Activated CD4-positive, alpha-beta T cell treated with anti-CD3 and anti-CD28 coated beads, Interleukin-10, Interleukin-2, amounts not matched to agents 100 ng/mL and 50 ng/mL, durations not matched to agents 16 hours and 8 hours (primary cell): ENCODE data around the gene ELOA.
"Not testable (repeated sequence)": the region's sequence is repeated elsewhere in the genome, so short reads cannot be mapped to it uniquely, and the experiment has no call there.

Experiments used
- DNase-seq: peaks from one replicate; pipeline ENCODE4 v3.0.0-alpha.2; 2020

ELOA gene, protein sequence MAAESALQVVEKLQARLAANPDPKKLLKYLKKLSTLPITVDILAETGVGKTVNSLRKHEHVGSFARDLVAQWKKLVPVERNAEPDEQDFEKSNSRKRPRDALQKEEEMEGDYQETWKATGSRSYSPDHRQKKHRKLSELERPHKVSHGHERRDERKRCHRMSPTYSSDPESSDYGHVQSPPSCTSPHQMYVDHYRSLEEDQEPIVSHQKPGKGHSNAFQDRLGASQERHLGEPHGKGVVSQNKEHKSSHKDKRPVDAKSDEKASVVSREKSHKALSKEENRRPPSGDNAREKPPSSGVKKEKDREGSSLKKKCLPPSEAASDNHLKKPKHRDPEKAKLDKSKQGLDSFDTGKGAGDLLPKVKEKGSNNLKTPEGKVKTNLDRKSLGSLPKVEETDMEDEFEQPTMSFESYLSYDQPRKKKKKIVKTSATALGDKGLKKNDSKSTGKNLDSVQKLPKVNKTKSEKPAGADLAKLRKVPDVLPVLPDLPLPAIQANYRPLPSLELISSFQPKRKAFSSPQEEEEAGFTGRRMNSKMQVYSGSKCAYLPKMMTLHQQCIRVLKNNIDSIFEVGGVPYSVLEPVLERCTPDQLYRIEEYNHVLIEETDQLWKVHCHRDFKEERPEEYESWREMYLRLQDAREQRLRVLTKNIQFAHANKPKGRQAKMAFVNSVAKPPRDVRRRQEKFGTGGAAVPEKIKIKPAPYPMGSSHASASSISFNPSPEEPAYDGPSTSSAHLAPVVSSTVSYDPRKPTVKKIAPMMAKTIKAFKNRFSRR

GRCh38 chr1:23743287-23744152 lies at the start of gene ELOA:
Gene ELOA (plus strand): TSS chr1:23743471. CDS start chr1:23743504, 33 bp downstream.
- peak; percentile 86 for DNase-seq

DNA sequence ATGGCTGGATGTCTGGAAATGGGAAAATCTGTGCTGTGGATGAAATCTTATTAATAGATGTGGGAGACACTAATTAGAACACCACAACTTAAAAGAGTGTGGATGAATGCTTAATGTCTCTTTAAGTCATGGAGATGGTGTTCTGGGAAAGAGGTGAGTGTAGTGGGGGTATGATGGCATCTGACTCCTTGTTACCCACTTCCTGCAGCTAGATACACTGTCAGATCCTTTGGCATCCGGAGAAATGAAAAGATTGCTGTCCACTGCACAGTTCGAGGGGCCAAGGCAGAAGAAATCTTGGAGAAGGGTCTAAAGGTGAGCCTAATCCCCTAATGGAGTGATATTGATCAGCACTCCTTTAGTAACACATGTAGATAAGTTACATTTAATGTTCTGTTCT lies 49.7 kb upstream of the ELOA start:
- no peak for DNase-seq

GRCh38 chr1:23694371-23694770 lies 48.9 kb upstream of the ELOA start:
- no peak for DNase-seq

GRCh38 chr1:23695667-23696066 lies 47.6 kb upstream of the ELOA start:
- no peak for DNase-seq

GRCh38 chr1:23696335-23696989 lies 46.8 kb upstream of the ELOA start:
- no peak for DNase-seq

GRCh38 chr1:23698466-23698865 lies 44.8 kb upstream of the ELOA start:
- DNase-seq, result no peak

GRCh38 chr1:23699280-23700179 lies 43.7 kb upstream of the ELOA start:
- DNase-seq, result peak; percentile 44

DNA sequence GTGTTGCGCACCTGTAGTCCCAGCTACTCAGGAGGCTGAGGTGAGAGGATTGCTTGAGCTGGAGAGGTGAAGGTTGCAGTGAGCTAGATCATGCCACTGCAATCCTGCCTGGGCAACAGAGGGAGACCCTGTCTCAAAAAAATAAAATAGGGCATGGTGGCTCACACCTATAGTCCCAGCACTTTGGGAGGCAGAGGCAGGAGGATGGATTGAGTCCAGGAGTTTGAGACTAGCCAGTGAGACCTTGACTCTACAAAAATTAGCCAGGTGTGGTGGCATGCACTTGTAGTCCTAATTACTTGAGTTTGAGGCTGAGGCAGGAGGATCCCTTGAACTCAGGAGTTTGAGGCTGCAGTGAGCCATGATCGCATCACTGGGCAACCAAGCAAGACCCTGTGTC lies 42.0 kb upstream of the ELOA start:
- no peak for DNase-seq

DNA sequence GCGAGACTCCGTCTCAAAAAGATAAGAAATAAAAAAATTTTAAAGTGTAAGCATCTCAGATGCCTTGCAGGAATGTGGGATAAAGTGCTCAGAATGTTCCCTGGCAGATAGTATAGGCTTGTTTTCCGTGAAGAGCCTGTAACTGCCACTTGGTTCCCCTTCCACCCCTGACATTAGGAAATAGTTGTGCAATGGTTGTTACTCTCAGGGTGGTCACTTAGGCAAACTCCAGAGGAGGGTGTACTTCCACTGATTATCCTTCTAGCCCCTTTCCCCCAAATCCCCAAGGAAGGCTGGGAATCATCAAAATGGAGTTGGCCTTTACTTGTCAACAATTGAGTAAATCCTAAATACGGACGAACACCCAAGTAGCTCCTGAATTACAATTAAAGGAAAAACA lies 41.3 kb upstream of the ELOA start:
- no peak for DNase-seq

DNA sequence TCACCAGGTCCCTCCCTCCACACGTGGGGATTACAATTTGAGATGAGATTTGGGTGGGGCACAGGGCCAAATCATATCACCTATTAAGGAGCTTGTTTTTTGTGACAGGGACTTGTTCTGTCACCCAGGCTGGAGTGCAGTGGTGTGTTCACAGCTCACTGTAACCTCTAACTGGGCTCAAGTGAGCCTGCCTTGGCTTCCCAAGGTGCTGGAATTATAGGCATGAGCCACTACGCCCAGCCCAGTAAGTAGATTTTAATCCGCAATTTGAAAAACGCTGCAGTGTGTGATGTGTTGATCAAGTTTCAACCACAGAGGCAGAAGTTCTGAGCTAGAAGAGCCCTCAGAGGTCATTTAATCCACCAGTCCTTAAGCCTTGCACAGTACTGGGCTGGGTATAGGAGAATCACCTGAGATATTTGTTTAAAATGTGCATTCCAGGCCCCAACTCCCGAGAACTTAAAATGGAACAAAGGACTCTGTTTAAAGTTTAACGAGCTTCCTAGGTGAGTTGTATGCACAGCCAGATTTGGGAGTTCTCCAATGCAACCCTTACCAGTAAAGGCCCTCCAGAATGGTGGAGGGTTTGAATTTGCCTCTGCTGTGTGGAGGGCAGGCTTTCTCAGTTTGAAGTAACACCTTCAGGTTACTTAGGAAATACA lies 38.3 kb upstream of the ELOA start:
- DNase-seq, result no peak

DNA sequence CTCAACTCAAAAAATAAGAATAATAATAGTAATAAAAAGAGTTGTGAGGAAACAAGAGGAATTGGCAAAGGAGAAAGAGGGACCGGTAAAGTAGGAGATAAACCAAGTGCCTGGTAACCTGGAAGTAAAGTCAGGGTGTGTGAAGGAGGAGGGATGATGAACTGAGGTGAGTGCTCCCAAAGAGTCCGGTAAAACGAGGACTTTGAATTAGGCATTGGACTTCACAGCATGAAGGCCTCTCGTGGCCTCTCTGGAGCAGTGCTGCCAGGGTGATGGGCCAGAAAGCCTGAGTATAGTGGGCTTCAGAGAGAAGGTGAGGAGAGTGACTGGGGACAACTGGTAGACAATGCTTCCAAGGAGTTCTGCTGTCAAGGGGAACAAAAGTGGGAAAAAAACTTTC lies 34.0 kb upstream of the ELOA start:
- no peak for DNase-seq

GRCh38 chr1:23718482-23718881 lies 24.8 kb upstream of the ELOA start:
- no peak for DNase-seq

- peak; percentile 48 for DNase-seq
Observed at GRCh38 chr1:23719162-23719820, 24.0 kb upstream of the ELOA start.

DNA sequence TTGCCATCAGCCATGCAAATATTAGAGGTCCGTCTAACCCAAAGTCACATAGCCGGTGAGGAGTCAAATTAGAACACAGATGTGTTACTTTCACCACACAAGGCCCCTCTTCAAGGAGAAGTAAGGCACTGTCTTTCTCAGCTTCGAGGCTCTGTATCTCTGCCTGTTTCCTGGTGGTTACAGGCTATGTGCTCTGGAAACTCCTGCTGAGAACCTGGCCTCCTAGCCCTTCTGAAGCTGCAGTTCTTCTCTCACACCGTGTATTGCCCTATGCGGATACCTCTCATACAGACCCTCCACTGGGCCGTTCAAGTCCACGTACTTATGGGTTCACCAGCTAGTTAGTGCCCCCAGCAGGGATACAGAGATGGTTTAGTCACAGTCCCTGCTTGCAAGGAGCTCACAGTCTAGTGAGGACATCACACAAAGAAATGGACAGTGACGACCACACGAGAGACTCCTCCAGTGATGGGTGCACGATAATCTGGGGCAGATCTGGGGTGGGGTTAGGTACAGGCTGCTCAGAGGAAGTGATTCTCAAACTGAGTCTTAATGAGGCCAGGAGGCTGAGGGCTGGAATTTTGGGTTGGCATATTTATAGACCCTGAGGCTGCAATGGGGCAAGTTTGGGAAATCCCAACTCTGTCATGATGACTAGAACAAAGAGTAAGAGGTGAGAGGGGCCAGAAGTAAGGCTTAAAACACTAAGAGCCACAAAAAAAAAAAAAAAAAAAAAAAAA lies 22.8 kb upstream of the ELOA start:
- peak; percentile 78 for DNase-seq

- DNase-seq, result no peak
Observed at GRCh38 chr1:23722652-23723051, 20.6 kb upstream of the ELOA start.

GRCh38 chr1:23726686-23727085 lies 16.6 kb upstream of the ELOA start:
- DNase-seq, result no peak

DNA sequence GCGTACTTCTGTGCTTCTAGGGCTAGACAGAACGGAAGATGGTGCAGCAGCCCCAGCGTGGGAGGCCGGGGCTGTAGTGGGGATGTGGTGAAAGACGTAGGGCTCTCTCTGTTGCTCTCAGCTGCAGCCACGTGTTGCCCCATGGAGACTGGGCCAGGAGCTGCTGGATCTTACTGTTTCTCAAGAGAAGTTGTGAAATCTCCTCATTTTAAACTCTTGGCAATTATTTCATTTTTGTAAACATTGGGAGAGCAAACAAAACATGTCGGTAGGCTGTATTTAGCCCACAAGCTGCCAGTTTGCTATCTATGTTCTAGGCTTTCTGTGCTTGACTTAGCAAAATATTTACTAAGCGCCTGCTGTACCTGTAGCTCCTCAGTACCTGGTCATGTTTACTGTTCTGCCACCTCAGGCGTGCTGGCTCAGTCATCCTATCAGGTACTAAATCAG lies 15.9 kb upstream of the ELOA start:
- DNase-seq, result no peak

- DNase-seq, result no peak
Observed at GRCh38 chr1:23732363-23733224, 10.7 kb upstream of the ELOA start.

DNA sequence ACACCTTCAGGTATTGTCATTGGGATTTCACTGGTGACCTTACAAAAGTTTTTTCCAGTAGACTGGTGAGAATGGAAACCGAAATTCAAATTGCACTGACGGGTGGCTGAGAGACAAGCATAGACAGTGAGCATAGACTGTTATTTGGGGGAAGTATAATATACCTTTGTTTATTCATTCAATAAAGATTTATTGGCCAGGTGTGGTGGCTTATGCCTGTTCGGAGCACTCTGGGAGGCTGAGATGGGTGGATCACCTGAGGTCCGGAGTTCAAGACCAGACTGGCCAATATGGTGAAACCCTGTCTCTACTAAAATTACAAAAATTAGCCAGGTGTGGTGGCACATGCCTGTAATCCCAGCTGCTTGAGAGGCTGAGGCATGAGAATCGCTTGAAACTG lies 10.0 kb upstream of the ELOA start:
- DNase-seq, result not testable (repeated sequence)
